WI38 (cell line): ENCODE data around the gene ELOVL4.

Experiments
- H3K4me3 ChIP-seq: 2 replicates; pipeline ENCODE4 v1.5.1; 2011; ENCODE audit warnings: low read depth, mild to moderate bottlenecking, control low read depth, low read length
- CTCF ChIP-seq: IDR thresholded peaks from 2 replicates; pipeline ENCODE4 v1.5.1; 2012; ENCODE audit warnings: low read depth, mild to moderate bottlenecking, control low read depth, low read length

Gene ELOVL4

GRCh38 chr6:79943133-79943532 is 4.2 kb downstream of the ELOVL4 start:
- H3K4me3 ChIP-seq, result no peak overlapping the region
- no peak for TF ChIP-seq CTCF

- no peak overlapping the region for H3K4me3 ChIP-seq
- no peak for TF ChIP-seq CTCF
Observed at GRCh38 chr6:79941489-79942151, 5.7 kb downstream of the ELOVL4 start.

- no peak for TF ChIP-seq CTCF
- H3K4me3 ChIP-seq, result no peak overlapping the region
Observed at GRCh38 chr6:79928478-79928998, 18.8 kb downstream of the ELOVL4 start.

- no peak overlapping the region for H3K4me3 ChIP-seq
- TF ChIP-seq CTCF, result no peak
Observed at GRCh38 chr6:79927758-79928157, 19.6 kb downstream of the ELOVL4 start.

GRCh38 chr6:79923270-79923669 is 24.1 kb downstream of the ELOVL4 start:
- no peak overlapping the region for H3K4me3 ChIP-seq
- no peak for TF ChIP-seq CTCF

GRCh38 chr6:79922018-79922417 is 25.3 kb downstream of the ELOVL4 start:
- TF ChIP-seq CTCF, result no peak
- no peak overlapping the region for H3K4me3 ChIP-seq

GRCh38 chr6:79913369-79913768 is 34.0 kb downstream of the ELOVL4 start:
- TF ChIP-seq CTCF, result no peak

More at GRCh38 chr6:79913369-79913768, 34.0 kb downstream of the ELOVL4 start:
- H3K4me3 ChIP-seq, result no peak overlapping the region
